GM21515 (cell line): Measurements from ENCODE around the gene RNF227.
"Not testable (repeated sequence)": the region's sequence is repeated elsewhere in the genome, so short reads cannot be mapped to it uniquely, and the experiment has no call there.

ENCODE experiments used
- ATAC-seq: cut with Tn5 transposase; IDR thresholded peaks from one replicate; pipeline ENCODE4 v1.9.1; 2021; ENCODE audit not compliant: unreplicated experiment

The RNF227 gene

GRCh38 chr17:7864995-7865650, 51.0 kb downstream of the RNF227 start:
- no peak for ATAC-seq

- ATAC-seq, result not testable (repeated sequence)
Observed at GRCh38 chr17:7864384-7864783, 51.7 kb downstream of the RNF227 start.
